ENCODE results near the gene SCAMP4.
A peak's percentile ranks its signal among the peaks of the same experiment; 100 is the strongest.

Gene SCAMP4

DNA sequence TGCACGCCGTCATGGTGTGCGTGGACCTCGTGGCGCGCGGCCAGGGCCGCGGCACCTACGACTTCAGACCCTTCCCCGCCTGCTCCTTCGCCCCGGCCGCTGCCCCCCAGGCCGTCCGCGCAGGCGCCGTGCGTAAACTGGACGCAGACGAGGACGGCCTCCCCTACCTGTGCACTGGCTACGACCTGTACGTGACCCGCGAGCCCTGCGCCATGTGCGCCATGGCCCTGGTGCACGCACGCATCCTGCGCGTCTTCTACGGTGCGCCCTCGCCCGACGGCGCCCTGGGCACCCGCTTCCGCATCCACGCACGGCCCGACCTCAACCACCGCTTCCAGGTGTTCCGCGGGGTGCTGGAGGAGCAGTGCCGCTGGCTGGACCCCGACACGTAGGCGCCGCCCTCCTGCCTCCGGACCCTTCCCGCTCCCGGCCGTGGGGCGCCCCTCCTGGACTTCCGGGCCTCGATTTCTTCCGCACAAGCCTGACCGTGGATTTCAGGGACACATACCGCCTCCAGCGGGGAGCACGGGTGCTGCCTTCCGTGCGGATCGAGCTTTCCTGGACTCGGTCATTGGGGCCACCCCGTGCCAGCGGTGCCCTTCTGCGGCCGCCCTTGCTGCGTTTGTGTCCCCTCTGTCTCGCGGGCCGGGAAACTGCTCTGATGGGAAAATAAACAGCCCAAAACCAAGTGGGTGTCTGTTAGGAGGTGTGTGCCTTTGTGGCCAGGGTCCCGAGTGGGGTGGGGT lies 7.7 kb downstream of the SCAMP4 start:
- DNase-seq (ENCODE audit: low spot score): no peak

DNA sequence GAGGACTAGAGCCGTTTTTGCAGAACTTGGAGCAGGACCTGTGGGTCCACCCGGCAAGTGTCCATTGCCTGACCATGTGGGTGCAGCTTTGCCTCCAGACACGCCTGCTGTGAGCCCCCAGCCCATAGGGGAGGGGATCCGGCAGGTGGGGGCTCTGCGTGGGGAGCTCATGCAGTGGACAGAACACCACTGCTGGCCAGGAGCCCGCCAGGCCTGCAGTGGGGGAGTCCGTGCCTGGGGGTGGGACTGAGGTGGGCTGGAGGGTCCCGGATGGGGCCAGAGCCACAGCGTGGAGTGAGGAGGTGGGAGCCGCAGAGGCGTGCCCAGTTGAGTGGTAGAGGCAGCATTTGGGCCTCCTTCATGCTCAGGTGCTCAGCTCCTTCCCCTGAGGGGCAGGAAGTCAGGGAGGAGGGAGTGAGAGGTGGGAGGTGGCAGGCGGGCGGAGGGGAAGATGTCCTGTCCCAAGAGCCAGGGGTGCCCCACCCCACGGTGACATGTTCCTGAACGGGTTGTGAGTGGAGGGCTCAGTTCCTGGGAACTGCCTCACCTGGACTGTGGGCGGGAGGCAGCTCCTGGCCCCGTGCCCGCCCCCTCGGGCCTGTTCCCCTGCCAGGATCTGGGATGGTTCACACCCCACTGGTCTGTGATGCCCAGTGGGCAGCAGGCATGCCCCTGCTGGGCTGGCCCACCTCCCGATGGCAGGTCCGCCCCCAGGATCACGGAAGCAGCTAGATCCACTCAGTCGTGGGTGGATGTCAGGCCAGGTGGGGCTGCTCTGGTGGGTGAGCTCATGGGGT lies 8.8 kb downstream of the SCAMP4 start:
- DNase-seq (ENCODE audit: low spot score): no peak

DNA sequence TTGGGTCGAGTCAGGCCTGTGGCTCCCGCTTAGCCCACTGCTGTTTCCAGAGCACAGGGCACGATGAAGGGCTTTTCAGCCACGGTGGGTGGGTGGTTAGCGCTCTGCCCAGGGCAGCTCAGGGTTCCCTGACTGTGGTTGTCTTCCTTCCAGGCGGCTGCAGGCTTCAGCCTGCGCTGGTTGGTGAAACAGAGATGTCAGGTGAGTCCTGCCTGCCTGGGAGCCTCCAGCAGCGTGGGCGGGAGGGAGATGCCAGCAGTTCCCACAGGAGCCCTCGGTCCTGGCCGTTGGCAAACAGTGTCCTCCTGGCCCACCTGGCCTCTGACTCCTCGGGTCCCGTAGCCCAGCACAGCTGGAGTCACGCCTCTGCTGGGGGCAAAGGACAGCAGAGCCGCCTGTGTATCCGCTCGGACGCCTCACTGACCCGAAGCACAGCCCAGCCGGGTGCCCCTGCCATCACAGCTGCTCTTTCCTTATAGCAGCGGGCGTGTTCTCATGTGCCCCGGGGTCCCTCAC lies 9.7 kb downstream of the SCAMP4 start:
- no peak for DNase-seq (ENCODE audit: low spot score)

DNA sequence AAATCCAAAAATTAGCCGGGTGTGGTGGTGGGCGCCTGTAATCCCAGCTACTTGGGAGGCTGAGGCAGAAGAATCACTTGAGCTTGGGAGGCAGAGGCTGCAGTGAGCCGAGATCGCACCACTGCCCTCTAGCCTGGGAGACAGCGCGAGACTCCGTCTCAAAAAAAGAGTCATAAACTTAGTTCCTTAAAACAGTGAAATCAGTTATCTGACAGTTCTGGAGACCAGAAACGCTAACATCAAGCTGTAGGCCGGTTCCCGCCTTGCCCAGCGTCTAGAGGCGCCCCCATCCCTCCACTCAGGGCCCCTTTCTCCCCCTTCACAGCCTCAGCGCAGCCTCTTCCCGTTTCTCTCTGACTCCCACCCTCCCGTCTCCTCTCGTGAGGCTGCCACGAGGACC lies 11.9 kb downstream of the SCAMP4 start:
- DNase-seq (ENCODE audit: low spot score): no peak

DNA sequence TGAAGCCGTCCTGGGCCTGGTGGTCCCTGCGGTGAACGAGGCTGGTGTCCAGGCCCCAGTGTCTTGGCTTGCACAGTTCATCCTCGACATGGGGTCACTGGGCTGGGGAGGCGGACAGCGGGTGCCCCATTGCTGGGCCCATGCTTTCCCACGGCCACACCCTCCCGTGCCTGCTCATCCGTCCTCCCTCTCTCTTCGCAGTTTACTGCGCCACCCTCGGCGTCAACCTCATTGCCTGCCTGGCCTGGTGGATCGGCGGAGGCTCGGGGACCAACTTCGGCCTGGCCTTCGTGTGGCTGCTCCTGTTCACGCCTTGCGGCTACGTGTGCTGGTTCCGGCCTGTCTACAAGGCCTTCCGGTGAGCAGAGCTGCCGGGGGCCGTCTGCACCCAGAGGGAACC lies 12.7 kb downstream of the SCAMP4 start:
- DNase-seq (ENCODE audit: low spot score): no peak

DNA sequence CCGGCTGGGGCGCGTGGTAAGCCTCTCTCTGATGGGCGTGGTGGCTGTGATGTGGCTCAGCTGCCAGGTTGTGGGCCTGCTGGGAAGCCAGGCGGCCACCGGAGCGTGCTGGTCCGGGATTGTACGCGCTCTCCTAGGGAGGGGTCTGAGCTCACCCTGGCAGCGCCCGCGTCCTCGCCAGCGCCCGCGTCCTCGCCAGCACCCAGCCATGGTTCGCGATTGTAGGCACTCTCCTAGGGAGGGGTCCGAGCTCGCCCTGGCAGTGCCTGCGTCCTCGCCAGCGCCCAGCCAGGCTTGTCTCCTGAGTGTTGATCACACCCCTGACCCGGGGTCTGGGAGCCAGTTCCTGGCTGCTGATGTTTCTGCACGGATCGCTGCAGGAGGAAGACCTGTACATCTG lies 13.8 kb downstream of the SCAMP4 start:
- DNase-seq (ENCODE audit: low spot score): no peak

DNA sequence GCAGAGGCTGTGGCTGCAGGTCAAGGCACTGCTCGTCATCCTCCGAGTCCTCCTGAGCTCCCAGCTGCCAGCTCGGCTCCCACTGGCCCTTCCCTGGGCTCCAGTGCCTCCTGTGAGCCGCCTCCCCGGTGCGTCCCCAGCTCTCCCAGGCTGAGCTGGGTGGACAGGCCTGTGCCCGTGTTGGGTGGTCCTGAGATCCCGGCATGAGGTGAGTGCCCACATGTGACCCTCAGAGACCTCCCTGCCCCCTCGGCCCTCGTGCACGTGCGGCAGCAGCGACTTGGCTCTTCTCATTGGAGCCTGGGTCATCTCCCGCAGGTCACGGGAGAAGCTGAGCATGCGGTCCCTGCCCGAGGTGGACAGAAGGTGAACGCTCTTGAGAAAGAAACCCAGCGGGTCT lies 15.4 kb downstream of the SCAMP4 start:
- no peak for DNase-seq (ENCODE audit: low spot score)

DNA sequence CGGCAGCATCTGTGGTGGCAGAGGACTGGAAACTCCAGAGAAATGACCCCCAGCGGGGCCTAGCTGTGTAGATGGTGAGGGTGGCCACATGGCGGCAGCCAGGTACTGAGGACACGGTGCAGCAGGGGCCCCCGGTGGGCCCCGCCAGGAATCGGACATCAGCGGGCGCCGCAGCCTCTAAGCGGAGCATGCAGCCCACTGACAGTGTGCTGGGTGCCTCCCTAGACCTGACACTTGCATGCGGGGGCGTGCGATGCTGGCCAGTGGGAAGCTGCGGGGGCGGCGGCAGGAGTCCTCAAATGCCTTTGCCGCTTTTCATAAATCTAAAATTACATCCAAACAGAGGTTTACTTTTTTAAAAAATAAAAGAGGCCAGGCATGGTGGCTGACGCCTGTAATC lies 16.1 kb downstream of the SCAMP4 start:
- DNase-seq (ENCODE audit: low spot score): no peak

DNA sequence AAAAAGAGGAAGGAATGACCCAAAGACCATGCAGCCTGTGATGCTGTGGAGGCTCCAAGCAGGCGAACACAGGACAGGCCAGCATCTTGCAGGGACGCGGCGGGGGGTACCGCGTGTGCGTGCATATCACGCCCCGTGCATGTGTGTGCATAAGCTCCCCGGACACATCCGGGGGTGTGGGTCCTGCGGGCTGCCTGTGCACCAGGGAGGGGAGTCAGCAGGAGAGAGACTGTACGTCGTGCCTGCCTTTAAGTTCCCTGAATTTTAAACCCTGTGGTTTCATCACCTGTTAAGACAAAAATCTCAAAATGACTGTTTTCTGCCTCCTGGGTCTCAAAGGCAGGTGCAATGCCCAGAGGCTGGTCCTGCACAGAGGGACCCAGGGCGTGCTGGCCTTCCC lies 16.6 kb downstream of the SCAMP4 start:
- no peak for DNase-seq (ENCODE audit: low spot score)

DNA sequence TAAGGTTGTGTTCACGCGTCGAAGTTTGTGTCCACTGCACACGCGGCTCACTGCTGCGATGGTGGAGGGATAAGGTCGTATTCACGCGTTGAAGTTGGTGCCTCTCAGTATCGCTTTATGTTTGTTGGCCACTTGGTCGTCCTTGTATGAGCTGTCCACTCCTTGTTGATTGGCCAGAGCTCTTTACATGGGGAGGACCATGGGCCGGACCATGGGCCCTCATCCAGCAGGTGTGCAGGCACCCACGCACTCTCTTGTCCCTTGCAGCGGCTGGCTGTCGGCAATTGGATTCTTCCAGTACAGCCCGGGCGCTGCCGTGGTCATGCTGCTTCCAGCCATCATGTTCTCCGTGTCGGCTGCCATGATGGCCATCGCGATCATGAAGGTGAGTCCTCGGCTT lies 17.6 kb downstream of the SCAMP4 start:
- no peak for DNase-seq (ENCODE audit: low spot score)

DNA sequence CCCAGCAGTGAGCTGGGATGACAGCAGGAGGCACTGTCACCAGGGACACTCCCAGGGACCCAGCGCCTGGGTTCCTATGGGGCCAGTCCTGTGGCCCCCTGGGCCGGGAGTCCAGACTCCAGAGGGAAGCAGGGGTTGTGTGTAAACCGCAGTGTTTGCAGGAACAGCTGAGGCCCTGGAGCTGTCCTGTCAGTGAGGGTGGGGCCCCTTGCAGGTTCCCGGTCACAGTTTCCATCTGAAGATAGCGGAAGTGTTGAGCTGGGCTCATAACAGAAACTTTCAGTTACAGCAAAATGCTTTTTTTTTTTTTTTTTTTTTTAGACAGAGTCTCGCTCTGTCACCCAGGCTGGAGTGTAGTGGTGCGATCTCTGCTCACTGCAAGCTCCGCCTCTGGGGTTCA lies 18.1 kb downstream of the SCAMP4 start:
- DNase-seq (ENCODE audit: low spot score): no peak

DNA sequence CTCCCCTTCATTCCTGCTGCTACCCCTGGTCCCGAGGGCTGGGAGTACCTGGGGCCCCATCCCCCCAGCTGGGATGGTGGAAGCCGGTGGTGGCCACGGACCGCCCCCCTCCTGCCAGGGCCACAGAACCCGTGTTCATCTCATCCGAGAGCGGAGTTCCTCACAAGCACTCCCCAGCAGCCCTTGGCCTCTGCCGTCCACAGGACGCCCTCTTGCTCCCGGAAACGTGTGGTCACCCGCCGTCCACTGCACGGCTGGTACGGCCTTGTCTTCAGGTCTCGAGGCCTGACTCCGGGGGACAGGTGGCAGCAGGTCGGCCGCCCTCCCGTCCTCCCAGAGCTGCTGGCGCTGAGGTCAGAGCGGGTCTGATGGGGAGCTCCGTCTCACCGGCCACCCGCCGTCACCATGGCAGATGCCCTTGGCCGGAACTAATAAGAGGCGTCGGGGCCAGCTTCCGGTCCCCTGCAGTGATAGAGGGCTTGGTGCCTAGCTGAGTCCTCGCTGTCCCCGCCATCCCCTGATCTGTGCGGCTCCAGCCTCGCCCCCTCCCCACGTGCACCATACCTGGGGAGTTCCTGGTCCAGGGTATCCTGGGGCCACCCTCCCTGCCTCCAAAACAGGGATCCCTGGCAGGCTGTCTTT lies 19.2 kb downstream of the SCAMP4 start:
- DNase-seq (ENCODE audit: low spot score): no peak

DNA sequence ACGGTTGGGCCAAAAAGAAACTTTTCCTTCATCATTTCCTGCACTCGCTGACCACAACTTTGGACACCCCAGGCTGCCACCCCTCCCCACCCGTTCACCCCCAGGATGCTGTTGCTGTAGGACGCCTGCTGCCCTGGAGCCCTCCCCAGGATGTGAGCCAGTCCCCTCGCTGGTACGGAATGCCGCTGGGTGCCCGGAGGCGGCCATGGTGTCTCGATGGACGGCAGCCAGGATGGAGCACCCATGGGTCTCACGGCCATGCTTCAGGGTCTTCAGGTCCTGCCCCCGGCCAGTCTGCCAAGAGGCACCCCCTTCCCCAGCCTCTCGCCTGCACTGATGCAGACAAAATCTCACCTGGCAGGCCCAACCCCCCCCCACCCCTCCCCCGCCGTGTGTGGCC lies 20.3 kb downstream of the SCAMP4 start:
- DNase-seq (ENCODE audit: low spot score): no peak

DNA sequence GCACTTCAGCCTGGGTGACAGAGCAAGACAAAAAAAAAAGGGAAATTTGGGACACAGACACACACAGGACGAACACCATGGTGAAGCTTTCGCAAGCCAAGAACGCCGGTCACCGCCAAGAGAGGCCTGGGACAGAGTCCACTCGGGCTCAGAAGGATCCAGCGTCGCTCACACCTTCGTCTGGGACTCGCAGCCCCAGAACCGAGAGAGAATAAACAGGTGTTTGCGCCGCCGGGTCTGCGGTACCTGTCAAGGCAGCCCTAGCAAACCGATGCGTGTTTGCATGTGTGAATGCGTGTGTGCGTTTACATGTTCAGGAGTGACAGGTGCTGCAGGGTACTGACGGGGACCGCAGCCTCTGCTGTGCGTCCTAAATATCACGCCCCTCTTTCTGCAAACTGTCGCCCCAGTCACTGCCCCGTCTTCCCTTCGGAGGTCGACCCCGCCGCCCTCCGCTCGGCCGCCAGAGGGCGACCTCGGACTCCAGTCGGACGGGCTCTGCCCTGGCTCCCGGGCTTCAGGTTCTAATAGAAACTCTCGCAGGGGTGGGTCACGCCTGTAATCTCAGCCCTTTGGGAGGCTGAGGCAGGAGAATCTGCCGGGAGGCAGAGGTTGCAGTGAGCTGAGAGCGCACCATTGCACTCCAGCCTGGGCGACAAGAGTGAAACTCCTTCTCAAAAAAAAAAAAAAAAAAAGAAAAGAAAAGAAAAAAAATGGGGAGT lies 24.0 kb downstream of the SCAMP4 start:
- DNase-seq (ENCODE audit: low spot score): peak; percentile 91

DNA sequence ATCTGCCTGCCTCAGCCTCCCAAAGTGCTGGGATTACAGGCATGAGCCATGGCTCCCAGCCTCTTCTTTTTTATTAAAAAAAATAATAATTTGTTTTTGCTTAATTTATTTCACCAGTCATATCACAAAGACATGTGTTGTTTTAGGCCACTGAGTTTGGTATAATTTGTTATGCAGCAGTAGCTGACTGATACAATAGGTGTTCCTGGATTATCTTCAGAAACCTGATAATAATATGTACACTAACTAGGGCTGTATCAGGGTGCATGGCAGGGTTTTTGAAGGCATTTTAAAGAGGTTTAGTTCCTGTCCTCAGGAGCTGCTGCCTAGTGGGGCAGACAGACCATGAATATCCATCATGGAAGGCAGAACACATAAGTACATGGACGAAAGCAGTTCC lies 26.2 kb downstream of the SCAMP4 start:
- no peak for DNase-seq (ENCODE audit: low spot score)

DNA sequence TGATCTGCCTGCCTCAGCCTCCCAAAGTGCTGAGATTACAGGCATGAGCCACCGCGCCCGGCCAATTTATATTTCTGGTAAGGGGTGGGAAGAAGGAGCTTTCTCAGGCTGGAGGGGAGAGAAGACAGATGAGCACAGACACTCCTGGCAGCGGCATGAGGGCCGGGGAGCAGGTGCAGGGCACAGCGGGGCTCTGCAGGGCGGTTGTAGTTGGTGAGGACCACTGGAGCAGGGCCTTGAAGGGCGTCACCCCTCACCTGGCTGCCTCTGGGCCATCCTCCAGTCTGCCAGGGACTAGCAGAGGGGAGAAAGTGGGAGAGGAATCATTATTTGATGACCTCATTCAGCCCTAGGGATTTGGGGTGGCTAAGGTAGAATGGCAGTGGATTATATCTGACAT lies 27.2 kb downstream of the SCAMP4 start:
- no peak for DNase-seq (ENCODE audit: low spot score)

DNA sequence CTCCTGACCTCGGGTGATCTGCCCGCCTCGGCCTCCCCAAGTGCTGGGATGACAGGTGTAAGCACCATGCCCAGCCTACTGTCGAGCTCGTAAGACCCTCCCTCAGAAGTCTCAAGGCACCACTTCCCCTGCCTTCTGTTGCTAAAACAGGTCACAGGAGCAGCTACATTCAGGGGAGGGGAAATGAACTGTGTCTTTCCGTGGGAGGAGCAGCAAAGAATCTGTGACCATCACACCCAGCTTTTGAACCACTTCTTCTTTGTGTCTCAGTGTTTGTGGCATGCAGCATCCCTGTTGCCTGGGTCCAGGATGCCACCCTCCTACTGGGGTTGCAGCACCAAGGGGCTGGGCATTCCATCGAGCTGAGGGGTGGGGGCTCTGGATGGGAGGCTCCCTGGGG lies 28.0 kb downstream of the SCAMP4 start:
- DNase-seq (ENCODE audit: low spot score): no peak

DNA sequence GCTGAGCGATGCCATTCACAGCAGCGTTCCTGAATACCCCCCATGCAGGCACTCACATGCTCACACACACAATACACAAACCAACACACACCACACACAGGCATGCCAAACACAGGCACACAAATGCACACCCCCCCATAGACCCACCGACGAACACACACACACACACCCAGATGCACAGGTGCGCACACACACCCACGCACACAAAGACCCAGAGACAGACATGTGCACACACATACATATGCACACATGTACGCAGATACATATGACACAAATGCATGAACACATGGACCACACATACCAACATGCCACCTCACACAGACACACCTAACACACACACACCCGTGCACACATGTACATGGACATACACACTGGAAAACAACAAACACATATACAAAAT lies 28.7 kb downstream of the SCAMP4 start:
- DNase-seq (ENCODE audit: low spot score): no peak

DNA sequence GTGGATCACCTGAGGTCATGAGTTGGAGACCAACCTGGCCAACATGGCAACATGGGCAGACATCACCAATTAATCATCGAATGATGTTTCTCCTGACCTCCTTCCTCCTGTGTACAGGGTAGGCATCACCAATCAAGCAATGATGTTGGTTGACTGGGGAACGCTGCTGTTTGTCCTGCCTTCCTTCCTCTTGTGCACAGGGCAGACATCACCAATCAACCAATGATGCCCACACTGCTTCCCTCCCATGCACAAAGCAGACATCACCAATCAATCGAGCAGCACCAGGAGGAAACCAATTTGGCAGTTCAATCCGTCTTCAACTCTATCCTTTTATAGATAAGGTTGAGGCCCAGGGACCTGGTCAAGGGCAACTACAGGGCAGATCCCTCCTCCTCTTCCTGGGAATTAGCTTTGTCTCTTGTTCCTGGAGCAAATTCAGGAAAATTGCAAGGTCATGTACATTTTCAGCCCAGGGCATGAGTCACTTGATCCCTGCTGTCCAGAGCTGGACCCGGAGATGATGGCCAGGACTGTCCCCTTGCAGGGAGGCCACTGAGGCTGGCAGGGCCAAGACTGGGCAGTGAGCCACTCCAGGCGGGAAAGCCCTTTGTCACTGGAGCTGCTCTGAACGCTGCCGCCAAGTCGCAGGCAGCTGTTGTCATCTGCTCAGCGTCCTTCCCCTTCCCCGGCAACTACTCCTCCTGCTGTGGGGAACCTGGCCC lies 30.4 kb downstream of the SCAMP4 start:
- DNase-seq (ENCODE audit: low spot score): no peak

DNA sequence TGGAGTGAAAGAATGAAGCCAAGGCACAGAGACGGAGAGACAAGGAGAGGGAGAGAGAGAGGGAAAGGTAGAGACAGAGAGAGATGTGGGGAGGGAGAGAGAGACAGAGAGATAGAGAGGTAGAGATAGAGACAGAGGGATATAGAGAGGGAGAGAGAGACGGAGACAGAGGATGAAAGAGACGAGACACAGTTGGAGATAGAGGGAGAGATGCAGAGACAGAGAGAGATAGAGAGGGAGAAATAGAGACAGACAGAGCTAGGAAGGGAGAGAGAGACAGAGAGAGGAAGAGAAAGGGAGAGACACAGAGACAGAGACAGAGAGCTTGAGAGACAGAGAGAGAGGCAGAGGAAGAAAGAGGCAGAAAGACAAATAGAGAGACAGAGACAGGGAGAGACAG lies 31.2 kb downstream of the SCAMP4 start:
- DNase-seq (ENCODE audit: low spot score): no peak

DNA sequence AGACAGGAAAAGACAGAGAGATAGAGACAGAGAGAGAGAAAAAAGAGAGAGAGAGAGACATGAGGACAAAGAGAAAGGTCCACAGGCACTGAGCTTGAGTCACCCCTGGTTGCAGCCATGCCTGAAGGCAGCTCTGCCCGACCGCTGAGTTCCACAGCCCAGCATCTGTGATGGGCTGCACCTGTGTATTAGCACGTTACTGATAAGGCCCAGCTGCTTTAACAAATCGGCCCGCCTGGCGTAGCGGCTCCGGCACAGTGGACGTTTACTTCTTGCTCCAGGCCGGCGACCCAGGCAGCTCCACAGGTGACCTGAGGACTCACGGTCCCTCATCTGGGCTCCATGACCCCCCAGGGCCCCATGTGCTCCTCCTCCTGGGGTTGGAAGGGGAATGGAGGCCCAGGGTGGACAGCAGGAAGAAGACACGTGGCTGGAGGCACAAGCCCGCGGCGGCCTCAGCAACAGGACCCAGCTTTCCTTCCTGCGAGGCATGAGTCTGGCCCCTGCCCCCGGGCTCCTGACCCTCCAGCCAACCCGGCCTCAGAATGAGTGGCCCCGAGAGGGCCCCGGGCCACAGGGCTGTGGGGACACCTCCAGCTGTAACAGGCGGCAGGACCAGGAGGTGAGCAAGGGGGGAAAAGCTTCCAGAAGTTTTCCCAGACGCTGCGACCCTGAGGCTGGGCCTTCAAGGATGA lies 31.9 kb downstream of the SCAMP4 start:
- no peak for DNase-seq (ENCODE audit: low spot score)
